UCSD-AML1 (cell line): Measurements from ENCODE around the gene ORC5.
"Not testable (repeated sequence)": the region's sequence is repeated elsewhere in the genome, so short reads cannot be mapped to it uniquely, and the experiment has no call there.

Experiments used
- DNase-seq: peaks from one replicate; lab custom pipeline; 2025; ENCODE audit not compliant: unreplicated experiment; lab: John Stamatoyannopoulos, UW

Gene ORC5

DNA sequence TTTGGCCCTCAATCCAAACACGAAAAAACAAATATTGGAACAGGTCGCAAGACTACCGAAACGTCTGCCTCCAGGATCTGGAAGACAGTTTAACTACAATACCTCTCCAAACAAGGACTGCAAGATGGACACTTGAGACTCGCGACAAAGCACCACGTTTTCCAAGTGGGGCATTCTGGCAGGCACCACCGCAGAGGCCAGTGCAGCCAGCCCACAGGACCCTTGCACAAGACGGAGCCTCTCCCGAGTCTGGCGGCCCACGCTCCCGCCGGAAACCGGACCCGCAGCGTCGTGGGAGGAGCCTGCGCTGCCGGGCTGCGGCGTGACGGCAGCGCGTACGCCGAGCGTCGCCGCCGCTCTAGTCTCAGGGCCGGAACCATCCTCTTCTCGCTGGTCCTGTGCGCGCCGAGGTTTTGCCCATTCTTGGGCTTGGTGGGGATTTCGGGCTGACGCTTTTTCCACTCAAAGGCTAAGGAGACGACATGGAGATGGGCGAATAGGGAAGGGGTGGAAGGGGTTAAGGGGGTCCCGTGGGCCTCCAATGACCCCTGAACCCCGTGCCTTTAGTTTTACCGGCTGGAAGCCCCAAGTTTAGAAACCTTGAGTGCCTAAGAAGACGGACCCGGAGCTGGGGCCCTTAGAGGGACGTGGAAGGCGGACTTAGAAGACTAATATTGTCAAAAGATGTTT lies at the start of gene ORC5:
Gene ORC5, minus strand, starts transcription at position 283 of the 690 bp plus-strand sequence. Its CDS starts 109 bp downstream, at position 174.
- DNase-seq: peak; percentile 77

DNA sequence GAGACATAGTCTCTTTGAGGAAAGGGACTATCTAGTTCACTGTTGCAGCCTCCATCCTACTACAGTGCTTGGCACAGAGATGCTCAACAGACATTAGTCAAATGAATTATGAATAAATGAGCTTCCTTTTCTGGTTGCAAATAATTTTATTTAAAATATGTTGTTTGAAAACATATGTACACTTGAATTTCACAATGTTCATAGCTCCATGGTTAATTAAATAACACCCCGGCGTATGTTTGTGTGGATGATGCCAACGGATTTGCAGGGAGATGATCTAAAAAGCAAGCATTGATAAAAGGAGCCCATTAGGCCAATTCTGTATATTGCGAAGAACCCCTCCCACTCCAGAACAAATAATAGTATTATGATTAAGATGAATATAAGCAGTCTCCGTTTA lies 47.8 kb upstream of the ORC5 start:
- no peak for DNase-seq

DNA sequence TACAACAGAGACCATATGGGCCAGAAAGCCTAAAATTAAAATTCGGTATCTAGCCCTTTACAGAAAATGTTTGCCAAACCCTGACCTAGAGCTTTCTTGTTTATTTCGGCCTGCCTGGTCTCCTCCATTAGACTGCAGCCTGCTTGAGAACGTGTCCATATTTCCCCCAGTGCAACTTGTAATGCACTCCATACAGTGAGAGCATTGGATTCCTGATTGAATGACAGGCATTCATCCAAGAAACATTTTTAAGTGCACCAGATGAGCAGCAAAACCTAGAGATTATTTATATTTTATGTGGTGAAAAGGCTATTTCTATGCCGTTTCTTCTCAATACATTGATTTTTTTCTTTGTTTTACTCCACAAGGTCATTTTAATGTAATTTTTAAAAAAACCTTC lies 47.4 kb upstream of the ORC5 start:
- no peak for DNase-seq

DNA sequence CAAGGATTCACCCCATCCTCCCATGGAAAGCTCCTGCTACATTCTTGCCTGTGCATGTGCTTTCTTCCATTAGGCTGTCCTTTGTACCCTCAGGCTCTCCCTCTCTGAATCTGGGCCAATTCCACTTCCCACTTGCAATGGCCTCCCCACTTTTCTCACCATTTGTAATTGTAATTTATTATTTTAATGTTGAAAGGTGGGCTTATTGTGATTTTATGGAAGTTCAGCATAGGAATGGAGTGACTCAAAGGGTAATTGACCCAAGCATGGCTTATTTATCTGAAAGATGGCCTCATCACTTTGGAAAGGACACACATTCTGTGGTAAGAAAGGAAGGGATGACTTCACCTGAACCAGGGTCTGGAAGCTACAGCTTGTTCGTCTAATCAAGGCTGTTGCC lies 46.9 kb upstream of the ORC5 start:
- DNase-seq: no peak

DNA sequence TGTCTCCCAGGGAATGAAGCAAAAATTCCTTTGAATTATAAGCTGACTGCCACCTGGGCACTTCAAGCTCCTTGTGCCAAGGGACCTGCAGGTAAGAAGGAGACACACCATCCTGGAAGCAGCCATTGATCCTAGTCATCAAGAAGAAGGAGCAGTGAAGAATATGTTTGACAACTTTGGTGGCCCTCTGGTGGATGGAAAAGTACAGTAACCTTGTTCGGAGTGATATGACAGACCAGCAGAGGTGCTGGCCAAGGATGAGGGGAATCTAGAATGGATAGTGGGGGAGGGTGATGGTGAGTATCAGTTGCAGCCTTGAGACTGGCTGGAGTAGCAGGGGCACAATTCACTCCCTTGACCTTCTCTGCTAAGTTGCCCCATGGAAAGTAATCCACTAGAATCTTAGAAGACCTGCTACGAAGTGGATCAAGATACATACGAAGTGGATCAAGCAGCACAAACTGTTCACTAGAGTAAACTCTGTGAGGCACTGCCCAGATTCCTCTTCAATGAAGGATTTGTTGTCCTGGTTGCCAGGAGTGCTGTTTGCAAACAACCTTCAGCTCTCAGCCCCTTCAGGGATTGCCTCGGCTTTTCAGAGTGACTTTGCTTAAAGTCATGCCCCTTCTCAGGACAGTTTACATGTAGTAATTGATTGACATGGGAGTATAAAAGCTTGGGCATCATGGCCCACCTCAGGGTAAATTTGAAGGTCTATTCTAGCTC lies 44.8 kb upstream of the ORC5 start:
- no peak for DNase-seq

DNA sequence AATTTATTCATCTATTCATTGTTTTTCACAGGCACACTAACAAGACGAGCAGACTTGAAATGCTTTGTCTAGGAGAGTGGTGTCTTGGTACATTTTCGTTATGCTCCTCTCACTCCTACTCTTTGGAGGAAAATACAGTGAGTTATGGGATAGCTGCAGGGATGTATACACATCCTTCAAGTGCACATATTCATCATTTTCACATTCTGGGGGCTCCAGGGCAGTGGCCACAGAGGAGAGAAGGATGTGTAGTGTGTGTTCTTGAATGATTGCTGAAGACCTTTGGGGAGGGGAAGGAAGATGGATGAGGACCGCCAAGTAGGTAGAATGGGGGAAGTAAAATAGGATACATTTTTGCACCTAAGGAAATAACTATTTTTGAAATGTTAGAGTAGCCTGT lies 34.8 kb upstream of the ORC5 start:
- DNase-seq: no peak

DNA sequence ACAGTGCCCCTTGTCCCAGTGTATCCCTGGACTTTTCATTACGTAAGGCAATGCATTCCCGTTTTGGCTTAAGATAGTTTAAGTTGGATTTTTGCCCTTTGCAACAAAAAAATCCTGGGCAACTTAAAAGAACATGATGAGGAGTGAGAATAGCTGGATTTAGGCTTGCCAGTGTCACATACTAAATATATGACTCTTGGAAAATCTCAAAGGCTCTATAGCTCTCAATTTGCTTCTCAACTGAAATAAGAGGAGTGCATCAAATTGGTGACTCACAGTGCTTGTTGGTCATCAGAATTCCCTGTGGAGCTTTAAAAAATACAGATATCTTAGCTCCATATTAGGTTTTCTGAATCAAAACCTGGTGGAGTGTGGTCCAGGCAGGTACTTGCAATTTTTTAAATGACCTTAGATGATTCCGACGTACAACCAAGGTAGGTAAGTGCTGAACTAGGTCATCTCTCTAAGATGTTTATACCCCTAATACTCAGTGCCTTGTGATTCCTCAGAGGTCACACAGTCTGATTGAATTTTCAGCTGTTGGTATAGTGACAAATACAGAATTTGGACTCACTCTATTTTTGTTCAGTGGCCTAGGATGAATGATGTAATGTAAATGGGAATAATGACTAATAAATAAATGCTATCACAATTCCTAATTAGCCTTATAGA lies 33.9 kb upstream of the ORC5 start:
- DNase-seq: no peak

DNA sequence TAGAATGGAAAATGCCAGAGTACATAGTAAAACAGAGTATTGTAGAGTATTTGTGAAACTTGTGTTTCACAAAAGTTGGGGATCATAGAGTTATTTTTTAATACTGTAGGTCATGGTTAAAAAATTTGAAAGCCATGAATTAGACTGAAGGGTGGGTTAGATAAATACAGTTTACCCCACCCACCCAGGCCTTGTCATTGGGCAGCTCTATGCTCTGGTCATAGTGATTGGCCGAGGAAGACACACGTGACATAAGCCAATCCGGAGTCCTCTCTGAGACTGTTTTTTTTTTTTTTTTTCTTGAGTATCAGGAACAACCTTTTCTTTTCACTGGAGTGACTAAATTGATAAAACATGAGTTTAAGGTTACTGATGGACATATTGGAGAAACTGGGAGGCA lies 33.3 kb upstream of the ORC5 start:
- DNase-seq: no peak

DNA sequence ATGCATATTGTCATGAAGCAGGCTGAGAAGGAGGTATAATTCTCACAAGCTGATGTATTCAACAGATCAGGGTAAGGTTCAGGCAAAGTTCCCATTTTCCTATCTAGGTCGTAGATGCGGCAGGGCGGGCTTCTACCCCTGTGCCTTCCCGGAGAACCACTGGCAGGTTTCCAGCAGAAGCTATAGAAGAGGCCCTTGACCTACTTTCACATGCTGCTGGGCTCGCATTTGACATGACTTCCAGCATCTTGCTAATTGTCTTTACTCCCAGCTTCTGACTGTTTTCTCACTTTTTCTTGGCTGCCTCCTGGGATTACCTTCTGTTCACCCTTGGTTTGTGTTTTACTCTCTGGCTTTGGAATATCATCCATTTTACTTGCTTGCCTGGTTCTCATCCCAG lies 32.6 kb upstream of the ORC5 start:
- no peak for DNase-seq

DNA sequence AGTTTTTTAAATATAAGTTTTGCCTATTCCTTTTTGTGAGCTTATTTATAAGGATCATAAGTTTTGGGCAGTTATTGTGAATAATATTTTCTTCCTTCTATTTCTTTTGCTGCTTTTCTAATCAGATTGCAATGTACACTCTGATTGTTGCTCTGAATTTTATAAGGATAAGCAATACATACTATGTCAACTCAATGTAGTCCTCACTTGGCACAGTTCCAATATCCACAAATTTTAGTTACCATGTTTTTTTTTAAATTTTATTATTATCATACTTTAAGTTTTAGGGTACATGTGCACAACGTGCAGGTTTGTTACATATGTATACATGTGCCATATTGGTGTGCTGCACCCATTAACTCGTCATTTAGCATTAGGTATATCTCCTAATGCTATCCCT lies 27.2 kb upstream of the ORC5 start:
- not testable (repeated sequence) for DNase-seq

DNA sequence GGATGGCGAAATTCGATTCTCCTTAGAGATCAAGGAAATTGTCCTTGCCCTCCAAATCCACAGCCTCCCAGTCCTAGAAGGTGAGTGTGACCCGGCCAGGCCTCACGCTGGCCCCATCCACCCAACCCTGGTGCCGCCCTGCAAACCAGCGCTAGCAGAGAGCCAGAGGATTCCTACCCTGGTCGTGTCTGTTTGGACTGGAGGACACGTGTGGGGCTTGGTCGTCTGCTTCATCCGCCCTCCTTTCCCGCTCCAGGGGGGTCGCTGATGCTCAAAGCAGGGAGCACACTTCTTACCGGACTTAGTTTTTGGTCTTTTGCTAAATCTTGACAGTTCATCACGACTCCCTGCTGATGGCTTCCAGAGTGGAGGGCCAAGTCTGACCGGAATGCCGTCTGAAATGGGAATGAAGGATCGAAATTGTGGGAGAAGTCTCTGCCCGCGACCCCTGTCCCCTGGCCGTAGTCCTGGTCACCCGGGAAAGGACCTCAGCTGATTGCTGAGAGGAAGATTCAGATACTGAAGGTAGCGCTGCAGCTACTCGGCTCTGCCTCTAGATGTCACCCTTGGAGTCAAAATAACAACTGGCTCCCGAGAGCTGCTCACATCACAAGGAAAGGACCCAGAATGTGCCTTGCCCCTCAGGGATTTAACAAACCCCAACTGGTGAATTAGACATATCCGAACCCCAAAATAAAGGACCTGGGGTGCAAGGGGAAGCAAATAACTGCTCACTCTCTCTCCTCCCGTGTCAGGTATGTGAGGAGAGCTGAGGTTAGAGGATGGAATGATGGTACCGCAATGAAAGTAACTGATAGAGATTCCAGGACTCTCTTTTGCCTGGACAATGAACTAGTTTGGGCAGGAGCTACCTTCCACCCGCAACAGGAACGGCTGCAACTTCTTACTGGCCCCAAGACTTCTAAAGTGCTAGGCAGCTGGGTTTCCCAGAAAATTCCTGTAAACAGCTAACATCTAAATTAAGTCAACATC lies 23.5 kb upstream of the ORC5 start:
- DNase-seq: peak; percentile 7

DNA sequence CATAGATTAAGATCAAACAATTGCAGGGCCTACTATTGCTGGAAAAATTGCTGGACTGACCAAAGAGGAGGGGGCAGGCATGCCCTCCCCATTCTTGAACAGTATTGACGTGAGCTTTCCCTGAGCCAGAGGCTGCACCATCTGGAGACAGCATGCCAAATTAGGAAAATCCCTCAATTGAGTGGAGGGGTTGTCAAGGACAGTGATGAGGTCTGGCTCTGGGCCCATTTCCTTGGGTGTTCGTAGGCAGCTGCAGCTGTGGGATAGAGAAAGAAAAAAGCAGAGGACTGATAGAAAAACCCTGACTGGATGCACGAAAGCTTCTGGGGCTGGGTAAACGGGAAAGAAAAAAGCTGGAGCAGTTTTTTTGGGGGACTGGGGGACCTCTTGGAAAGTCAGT lies 22.8 kb upstream of the ORC5 start:
- no peak for DNase-seq

DNA sequence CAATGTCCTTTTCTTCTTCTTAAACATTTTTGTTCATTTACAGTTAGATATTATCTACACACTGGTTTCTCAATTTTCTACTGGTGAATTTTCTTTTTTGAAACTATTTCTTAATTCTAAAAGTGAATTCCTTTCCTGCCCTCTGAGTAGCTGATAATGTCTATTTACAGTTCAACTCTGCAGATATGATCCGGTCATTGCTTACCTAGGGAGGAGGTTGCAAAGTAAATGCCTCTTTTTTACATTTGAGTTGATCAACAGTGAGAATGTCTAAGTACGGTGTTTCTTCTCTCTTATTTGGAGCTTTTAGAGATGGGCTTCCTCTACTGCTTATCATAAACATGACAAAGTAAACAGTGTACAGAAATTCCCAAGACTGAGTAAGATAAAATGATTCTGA lies 20.6 kb upstream of the ORC5 start:
- no peak for DNase-seq

DNA sequence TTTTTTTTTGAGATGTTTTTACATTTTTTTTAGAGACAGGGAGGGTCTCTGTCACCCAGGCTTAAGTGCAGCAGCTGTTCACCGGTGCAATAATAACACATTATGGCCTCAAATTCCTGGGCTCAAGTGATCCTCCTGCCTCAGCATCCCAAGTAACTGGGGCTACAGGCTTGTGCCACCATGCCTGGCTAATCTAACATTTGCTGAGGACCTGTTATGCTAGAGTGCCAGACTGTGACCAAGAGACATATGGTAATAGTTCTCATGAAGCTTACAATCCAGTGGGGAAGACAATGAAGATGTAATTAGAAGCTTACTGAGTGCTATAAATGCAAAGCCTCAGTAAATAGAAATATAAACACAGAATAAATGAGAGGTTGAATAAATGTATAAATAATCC lies 17.6 kb upstream of the ORC5 start:
- DNase-seq: no peak

DNA sequence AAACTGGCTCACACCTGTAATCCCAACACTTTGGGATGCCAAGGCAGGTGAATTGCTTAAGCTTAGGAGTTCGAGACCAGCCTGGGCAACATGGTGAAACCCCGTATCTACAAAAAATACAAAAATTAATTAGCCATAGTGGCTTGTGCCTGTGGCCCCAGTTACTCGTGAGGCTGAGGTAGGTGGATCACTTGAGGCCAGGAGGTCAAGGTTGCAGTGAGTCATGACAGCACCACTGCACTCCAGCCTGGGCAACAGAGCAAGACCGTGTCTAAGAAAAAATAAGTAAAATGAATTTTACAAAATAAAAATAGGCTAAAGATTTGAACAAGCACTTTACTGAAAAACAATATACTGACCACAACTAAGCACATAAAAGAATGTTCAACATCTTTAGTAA lies 9.8 kb upstream of the ORC5 start:
- DNase-seq: no peak

DNA sequence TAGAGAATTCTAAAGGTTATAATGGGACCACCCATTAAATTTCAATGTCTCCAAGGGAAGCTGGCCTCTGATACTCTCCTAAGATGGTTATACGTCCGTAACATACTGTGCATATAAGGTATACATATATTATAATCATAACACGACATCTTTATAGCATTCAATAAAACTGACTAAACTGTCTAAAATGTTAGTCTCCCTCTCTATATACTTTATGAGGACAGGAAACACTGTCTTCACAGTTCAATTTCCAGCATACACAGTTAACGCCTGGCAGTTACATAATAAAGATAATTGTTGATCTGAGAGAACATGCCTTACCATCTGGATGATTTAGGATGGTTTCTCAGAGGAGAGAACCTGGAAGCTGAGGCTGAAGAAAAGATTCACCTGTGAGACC lies 1.2 kb upstream of the ORC5 start:
- DNase-seq: no peak

DNA sequence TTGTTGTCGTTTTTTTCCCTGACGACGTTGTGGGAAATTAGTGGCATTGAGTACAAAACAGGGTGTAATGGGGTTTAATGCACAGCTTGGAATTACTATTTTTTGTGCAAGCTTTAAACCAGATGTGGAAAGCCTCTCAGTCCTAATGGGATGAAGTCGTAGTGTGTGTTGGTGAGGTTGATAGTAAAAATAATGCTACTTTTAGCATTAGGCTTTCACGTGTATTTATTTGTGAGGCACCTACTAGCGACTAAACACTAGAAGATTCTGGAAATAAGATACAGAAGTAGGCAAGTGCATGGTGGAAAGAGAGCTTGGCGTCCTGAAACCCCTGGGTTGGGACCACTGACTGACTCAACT lies 588 bp upstream of the ORC5 start:
- DNase-seq: no peak

DNA sequence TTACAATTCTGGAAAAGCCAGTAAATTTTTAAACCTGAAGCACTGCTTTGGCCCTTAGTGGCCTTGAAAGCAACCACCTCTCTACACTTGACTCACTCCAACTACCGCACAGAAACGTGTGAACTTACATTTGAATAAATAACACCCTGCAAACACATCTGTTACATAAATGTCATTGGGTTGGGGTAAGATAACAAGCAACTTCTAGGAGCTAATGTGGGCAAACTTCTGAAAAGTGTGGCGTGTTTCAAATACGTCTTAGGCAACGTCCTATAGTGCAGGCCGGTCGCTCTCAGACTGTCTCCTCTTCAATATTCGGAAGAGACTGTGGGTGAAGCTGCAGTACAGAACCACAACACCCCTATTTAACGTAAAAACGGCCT lies 474 bp downstream of the ORC5 start:
- DNase-seq: no peak

DNA sequence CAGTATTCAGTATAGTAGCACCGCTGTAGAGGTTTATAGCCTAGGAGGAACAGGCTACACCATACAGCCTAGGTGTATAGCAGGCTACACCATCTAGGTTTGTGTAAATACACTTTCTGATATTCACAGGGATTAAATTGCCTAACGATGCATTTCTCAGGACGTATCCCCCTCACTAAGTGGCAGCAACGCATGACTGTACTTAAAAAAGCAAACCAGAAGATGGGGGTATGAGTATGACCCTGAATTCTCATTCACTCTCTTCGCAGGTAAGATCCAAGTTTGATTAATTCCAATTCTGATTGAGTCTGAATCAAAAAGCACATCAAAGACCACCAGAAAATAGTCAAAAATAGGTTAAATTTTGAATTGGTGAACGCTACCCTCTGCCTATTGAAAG lies 972 bp downstream of the ORC5 start:
- DNase-seq: no peak

DNA sequence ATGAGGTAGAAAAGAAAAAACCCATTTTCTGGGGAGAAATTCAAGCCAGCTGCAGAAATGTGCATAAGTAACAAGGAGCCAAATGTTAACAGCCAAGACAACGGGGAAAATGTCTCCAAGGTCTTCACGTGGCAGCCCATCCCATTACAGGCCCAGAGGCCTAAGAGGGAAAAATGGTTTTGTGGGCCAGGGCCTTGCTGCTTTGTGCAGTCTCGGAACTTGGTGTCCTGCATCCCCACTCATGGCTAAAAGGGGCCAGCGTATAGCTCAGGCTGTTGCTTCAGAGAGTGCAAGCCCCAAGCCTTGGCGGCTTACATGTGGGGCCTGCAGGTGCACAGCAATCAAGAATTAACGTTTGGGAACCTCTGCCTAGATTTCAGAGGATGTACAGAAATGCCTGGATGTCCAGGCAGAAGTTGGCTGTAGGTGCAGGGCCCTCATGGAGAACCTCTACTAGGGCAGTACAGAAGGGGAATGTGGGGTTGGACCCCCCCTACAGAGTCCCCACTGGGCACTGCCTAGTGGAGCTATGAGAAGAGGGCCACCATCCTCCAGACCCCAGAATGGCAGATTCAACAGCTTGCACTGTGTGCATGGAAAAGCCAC lies 9.0 kb downstream of the ORC5 start:
- no peak for DNase-seq

DNA sequence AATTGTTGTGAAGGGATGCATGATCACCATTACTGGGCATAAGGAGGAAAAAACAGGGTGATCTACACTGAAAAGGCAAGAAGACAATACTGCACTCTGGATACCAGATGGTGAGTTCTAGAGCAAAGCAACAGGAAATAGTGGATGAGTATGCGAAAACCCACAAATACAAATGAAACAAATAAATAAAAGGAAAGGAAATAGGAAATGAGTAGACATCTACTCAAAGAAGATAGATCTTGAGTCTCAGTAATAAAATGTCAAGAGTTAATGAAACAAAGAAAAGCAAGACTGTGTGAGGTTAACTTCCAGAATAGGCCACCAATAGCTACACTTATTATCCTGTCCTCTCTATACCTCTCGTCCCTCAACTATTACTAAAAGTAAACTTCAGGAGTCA lies 11.7 kb downstream of the ORC5 start:
- DNase-seq: no peak
